Spinal cord (tissue), 10 donors: Measurements from ENCODE around the gene TIMP1. TPM values are rescaled to one million over a fixed set of nuclear protein-coding genes. Genes with fewer than 3 reads are reported as not detected.

Experiments
- DNase-seq, 6 donors: peaks; one replicate each; pipeline versions ENCODE4 v3.0.0 to v3.0.0-alpha.2; 2013 to 2015; ENCODE audit warnings: low spot score in 6 of 6, low read depth in 4 of 6
- H3K27ac ChIP-seq: one replicate; pipeline ENCODE4 v1.5.1; 2013; ENCODE audit warnings: low read depth, low read length, control low read depth
- H3K27me3 ChIP-seq: one replicate; pipeline ENCODE4 v1.6.1; 2013; ENCODE audit warnings: low read length; ENCODE audit not compliant: control insufficient read depth, insufficient read depth
- H3K36me3 ChIP-seq: one replicate; pipeline ENCODE4 v1.6.1; 2013; ENCODE audit warnings: low read length; ENCODE audit not compliant: control insufficient read depth, insufficient read depth
- H3K4me1 ChIP-seq: one replicate; pipeline ENCODE4 v1.6.1; 2013; ENCODE audit warnings: low read length; ENCODE audit not compliant: control insufficient read depth, insufficient read depth
- H3K4me3 ChIP-seq: one replicate; pipeline ENCODE4 v1.5.1; 2013; ENCODE audit warnings: low read depth, low read length, control low read depth
- H3K9me3 ChIP-seq: one replicate; pipeline ENCODE4 v1.6.1; 2013; ENCODE audit warnings: low read length; ENCODE audit not compliant: control insufficient read depth, insufficient read depth
- WGBS: methylation state at CpG from one replicate; pipeline ENCODE4 v1.1.5; 2013; ENCODE audit warnings: missing lambda C conversion rate; ENCODE audit not compliant: insufficient coverage; 5-methylcytosine and 5-hydroxymethylcytosine counted together
- polyA plus RNA-seq, 2 donors: library from polyadenylated mRNA; unstranded; fragments of 120-200 nt; gene quantifications; one replicate each; pipeline ENCODE4 v1.2.1, GENCODE V29; 2013; ENCODE audit not compliant: insufficient read length in 2 of 2
- total RNA-seq, 2 donors: library from RNA; depleted of rRNA in 1 of 2; stranded (reverse); fragments of 120-200 nt in 1 of 2; fragments of >200 nt in 1 of 2; gene quantifications; one replicate each; pipeline versions ENCODE4 v1.2.3 to v1.2.4, GENCODE V29; 2013 to 2014
- donor health status: healthy.

The TIMP1 gene
- total and polyA plus RNA-seq, 4 donors, result 38.1 to 198 (median 85.6) TPM

DNA sequence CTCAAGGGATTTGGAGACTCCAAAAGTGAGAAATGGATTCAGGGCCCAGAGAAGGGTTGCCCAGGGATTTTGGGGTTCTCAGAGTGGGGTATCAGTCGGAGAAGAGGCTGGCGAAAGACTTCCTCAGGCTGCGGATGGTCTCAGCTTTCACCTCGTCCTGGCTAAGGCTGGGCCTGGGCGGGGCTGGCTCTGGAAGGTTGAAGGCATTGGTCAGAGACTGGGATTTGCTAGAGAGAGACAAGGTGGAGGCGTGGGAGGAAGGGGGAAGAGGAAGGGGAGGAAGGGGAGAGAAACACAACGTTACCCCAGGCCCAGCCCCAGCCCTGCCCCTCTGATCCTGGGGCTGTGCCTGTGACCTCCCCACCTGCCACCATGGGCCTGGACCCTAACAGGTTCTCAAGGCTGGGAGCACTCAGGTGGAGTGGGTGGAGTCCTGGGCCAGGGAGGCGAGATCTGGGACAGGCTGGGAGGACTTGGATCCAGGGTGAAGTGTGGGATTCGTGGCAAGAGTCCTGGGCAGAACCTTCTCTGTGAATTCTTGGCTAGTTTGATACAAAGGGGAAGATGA is 9.4 kb upstream of the TIMP1 start:
- Histone ChIP-seq H3K36me3 (peaks cover 66% of the 10 kb centered on the region), H3K27me3 (no peaks in the 10 kb centered on the region), H3K4me1 (peaks cover 7% of the 10 kb centered on the region), H3K27ac (peak overlapping the region; percentile 80), H3K9me3 (no peaks in the 10 kb centered on the region), H3K4me3 (no peak overlapping the region)
- no peak for DNase-seq
- WGBS, result 69% methylated on average over 7 of the region's 9 CpGs

DNA sequence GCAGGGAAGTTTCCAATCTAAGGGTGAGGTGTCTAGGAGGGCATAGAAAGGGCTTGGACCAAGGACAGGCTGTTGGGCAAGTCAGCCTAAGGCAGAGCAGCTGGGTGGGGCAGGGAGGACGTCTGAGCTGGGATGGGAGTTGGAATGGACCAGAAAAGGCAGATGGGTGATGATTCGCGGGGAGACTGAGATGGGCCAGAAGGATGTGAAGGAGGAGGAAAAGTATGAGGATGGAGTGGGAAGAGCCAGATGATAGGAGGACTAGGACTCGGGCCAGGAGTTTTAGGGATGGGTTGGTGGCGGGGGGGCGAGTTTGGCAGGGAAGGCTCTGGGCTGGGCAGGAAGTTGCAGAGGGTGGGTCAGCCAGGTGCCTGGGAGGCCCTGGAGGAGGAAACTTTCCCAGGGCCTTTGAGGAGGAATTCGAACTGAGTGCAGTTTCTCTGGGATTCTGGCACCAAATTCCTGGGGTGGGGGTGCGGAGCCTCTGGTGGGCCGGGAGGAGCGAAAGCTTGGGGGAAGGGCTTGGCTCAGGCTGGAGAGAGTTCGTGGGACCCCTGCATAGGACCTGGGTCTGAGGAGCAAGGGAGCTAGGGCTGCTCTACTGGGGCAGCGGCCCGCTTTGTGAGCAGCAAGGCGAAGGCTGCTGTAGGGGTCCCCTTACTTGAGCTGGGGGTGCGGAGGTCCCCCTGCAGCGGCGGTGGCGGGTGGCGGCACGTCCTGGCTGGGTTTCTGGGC is 8.7 kb upstream of the TIMP1 start:
- Histone ChIP-seq H3K27ac (peak overlapping the region; percentile 80), H3K9me3 (no peaks in the 10 kb centered on the region), H3K36me3 (peaks cover 65% of the 10 kb centered on the region), H3K4me3 (no peak overlapping the region), H3K27me3 (no peaks in the 10 kb centered on the region), H3K4me1 (peaks cover 7% of the 10 kb centered on the region)
- DNase-seq, result peak in 1 of 6 donors; percentile 54
- 40% methylated on average over 20 of the region's 20 CpGs for WGBS

DNA sequence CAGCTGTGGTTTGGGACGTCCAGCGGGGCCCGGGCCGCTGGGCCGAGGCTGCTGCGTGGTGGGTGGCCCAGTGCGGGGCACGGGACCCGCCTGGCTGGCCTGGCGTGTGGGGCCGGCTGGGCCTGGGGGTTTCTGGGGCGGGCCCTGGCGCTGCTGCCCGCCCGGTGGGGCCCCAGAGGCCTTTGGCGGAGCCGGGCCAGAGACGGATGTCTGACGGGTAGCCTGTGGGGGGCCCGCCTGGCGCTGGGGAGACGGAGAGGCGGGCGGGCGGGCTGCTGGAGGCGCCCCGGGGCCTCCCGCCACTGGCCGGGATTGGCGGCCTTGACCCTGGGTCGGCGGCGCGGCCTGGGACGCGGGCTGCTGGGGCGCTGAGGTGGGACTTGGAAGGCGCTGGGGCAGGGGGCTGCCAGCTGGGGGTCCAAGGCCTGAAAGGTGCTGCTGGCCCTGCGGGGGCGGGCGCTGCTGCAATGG is 8.1 kb upstream of the TIMP1 start:
- WGBS, result 33% methylated on average over 41 of the region's 41 CpGs
- Histone ChIP-seq H3K9me3 (no peaks in the 10 kb centered on the region), H3K27me3 (no peaks in the 10 kb centered on the region), H3K4me1 (peaks cover 7% of the 10 kb centered on the region), H3K36me3 (peaks cover 59% of the 10 kb centered on the region), H3K27ac (peak overlapping the region; percentile 80), H3K4me3 (peak overlapping the region; percentile 5)
- DNase-seq, result no peak

DNA sequence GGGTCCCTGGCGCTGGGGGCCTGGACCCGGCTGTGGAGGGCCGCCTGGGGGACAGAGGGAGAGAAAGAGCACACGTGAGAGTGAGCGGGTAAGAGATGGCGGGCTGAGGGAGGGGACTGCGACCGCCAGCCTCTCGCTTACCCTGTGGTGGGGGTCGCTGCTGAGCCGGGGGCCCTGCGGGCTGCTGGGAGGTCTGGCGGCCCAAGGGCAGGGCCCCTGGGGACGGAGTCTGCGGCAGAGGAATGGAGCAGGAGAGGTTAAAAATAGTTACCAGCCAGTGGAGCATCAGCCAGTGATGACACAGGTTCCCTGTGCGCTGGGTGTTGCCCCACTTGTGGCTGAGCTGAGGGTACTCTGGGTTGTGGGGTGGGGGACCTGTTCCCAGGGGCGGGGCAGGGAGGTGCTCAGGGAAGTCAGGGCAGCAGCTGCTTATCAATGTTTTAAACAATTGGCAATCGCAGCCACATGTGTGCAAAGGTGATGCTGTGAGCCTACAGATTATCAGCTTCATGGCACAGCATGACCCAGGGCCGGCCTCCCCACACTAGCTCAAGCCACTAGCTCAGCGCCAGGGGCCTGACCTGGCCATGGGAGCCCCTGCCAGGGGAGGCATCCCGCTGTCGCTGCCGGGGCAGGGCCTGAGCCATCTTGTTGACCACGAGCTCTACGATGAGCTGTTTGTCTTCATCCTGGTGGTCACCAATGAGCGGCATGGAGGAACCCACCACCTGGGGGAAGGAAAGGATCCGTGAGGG is 7.5 kb upstream of the TIMP1 start:
- H3K4me3 ChIP-seq, result peak overlapping the region; percentile 5
- H3K9me3 ChIP-seq, result no peaks in the 10 kb centered on the region
- H3K27ac ChIP-seq, result no peak overlapping the region
- no peak for DNase-seq
- H3K27me3 ChIP-seq, result no peaks in the 10 kb centered on the region
- H3K4me1 ChIP-seq, result peaks cover 7% of the 10 kb centered on the region
- peaks cover 53% of the 10 kb centered on the region for H3K36me3 ChIP-seq
- 56% methylated on average over 26 of the region's 27 CpGs for WGBS

DNA sequence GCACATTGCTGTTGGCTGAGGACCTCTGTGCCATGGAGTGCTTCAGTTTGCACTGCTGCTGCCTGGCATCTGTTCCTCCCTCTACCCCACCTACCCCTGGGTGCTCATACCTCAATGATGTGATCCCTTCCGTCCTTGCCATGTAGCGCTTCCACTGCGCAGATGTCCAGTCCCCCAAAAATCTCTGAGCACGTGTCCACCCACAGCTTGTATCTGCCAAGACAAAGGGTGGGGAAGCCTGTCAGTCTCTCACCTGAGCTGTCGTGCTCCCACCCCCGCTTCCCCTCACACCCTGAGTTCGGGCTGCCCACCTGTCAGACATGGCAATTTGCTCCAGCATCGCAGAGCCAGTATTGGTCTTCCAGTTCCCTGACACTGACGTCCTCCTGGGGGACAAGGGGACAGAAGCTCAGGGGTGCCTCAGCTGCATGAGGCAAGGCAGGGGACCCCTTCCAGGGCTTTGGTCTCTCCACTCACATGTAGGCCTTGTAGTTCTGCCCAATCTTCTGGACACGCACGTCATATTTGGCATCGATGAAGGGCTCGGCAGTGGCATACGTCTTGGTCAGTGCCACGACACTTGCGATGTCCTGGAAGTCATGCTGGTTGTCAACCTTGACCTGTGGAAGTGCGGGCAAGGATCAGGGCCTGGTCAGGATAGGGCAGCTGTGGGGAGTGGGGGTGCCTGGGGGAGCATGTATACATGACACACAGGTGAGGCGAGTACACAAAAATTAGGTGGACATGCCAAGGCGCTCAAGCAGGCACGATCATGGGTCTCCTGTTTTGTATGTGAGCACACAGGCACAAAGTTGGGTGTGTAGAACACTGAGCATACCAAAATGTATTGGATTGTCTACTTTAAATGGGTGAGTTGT is 6.0 kb upstream of the TIMP1 start:
- H3K4me3 ChIP-seq, result no peak overlapping the region
- peaks cover 38% of the 10 kb centered on the region for H3K36me3 ChIP-seq
- WGBS, result 89% methylated on average over 20 of the region's 20 CpGs
- no peak overlapping the region for H3K27ac ChIP-seq
- H3K4me1 ChIP-seq, result peaks cover 7% of the 10 kb centered on the region
- H3K9me3 ChIP-seq, result no peaks in the 10 kb centered on the region
- H3K27me3 ChIP-seq, result no peaks in the 10 kb centered on the region
- DNase-seq, result no peak

DNA sequence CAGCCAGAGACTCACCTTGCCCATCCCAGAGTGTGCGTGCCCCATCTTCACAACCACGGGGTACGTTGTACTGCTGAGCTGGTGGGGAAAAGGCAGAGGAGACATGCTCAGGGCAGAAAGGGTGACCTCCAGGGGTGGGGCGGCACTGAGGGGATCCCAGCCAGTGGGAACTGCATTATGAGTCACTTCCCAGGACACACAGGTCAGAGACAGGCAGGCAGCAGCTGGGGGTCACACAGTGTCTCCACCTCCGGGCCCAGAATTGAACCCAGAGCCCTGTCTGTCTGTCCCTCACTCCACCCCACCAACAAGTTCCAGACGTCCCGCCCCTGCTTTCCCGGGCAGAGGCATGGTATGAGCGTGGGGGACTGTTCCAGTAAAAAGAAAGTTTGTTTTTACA is 4.8 kb upstream of the TIMP1 start:
- no peaks in the 10 kb centered on the region for H3K27me3 ChIP-seq
- no peak for DNase-seq
- peaks cover 28% of the 10 kb centered on the region for H3K36me3 ChIP-seq
- no peaks in the 10 kb centered on the region for H3K9me3 ChIP-seq
- WGBS, result 77% methylated on average over 4 of the region's 9 CpGs
- H3K4me3 ChIP-seq, result no peak overlapping the region
- no peak overlapping the region for H3K27ac ChIP-seq
- H3K4me1 ChIP-seq, result peaks cover 12% of the 10 kb centered on the region

DNA sequence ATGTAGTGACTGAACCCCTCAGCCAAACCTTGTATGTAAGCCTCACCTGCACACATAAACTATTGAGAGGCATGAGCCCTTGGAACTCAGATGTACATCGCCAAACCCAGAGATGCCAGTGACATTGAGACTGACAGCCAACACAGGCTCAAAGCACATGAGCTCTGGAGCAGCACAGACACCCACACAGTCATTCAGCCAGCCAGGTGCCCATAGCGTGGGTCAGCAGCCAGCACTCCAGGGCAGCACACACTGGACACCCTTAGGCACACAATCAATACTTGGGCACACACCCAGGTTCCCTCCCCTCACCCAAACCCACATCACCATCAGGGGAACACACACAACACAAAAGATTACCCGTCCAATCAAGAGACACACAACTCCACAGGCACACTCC is 4.3 kb upstream of the TIMP1 start:
- no peaks in the 10 kb centered on the region for H3K27me3 ChIP-seq
- 62% methylated on average over 3 of the region's 3 CpGs for WGBS

DNA sequence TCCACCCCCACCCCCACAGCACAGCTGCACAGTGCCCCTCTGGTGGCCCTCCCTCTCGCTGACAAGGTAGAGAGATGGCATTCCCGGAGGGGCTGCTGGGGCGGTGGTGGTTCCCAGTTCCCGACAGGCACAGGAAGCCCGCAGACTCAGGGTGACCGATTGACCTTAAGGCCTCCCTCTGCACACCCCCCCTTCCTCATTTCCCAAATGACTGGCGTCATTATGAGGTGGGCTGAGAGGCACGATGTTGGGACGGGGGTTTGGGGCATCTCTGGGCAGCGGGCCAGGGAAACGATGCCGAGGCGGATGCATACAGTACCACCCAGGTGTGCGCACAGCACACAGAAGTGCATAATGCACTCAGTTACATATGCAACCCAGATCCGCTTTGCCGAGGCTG is 3.5 kb upstream of the TIMP1 start:
- Histone ChIP-seq H3K27ac (no peak overlapping the region), H3K36me3 (peaks cover 18% of the 10 kb centered on the region), H3K27me3 (no peaks in the 10 kb centered on the region), H3K4me1 (peaks cover 15% of the 10 kb centered on the region), H3K4me3 (no peak overlapping the region), H3K9me3 (no peaks in the 10 kb centered on the region)
- WGBS, result 42% methylated on average over 13 of the region's 16 CpGs
- DNase-seq, result no peak

More for the DNA sequence above, 4.3 kb upstream of the TIMP1 start:
- Histone ChIP-seq H3K27ac (no peak overlapping the region), H3K4me1 (peaks cover 13% of the 10 kb centered on the region), H3K4me3 (no peak overlapping the region), H3K36me3 (peaks cover 25% of the 10 kb centered on the region), H3K9me3 (no peaks in the 10 kb centered on the region)
- no peak for DNase-seq

DNA sequence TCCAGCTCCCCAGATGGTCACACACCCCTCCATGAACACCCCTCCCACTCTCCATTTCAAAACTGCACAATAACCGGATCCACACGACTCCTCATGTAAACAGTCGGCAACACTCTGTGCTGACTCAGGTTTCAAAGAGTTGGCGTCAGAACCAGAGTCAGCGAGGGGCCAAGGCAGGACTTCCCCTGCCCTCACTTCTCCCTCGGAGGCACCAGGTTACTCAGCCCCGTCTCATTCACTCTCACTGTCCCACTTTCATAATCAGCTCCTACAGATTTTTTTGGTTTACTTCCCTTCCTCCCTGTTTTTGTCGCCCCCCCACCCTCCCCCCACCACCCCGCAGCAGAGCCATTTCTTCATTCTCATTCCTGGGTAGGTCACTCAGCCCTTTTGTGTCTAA is 2.7 kb upstream of the TIMP1 start:
- Histone ChIP-seq H3K4me3 (no peak overlapping the region), H3K27me3 (no peaks in the 10 kb centered on the region), H3K27ac (no peak overlapping the region), H3K36me3 (peaks cover 13% of the 10 kb centered on the region), H3K4me1 (peaks cover 12% of the 10 kb centered on the region), H3K9me3 (no peaks in the 10 kb centered on the region)
- 77% methylated on average over 6 of the region's 9 CpGs for WGBS
- no peak for DNase-seq
